ENCODE data around the gene MCM8.

The MCM8 gene

DNA sequence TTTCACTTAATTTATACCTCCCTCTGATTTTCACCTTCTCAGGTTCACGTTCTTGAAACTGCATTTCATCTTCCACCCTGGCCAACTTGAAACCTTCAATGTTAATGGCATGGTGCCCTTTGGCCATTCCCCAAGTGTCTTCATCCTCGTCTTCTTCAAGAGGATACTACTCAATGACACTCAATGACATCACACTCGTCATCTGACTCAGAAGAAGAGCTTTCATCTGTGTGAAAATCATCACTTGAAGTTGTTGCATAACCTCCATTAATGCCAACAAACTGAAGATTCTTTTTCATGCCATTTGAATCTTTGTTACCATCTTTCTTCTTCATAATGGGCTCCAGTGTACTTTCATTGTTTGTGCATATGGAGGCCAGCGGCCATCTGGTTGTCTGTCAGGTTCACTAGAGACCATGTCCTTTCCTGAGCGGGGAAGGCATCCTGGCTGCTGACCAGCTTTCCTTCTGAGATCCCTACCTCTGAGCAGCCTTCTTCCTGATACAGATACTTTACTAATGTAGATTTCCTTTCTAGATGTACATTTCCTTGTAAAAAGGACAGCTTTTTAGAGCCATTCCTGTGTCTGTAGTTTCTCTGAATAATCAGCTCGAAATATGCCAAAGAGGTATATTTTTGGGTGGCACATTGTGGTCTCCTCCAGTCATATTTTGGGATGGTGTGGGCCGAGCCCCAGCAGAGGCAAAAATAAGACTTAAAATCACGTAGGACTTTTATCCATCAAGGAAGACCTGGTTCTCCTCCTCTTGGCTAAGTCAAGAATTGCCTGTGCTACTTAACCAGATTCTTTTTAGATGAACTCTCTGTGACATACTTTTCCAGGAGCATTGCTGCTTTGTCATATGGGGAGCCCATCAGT is 21.4 kb upstream of the MCM8 start:
- Mint-ChIP-seq H3K27me3 (peaks cover under 1% of the 10 kb centered on the region), H3K36me3 (ENCODE audit: low read depth) (no peaks in the 10 kb centered on the region), H3K9me3 (no peaks in the 10 kb centered on the region), H3K4me3 (no peak overlapping the region), H3K27ac (no peak overlapping the region), H3K4me1 (ENCODE audit: low read depth) (peaks cover 4% of the 10 kb centered on the region)
- intact Hi-C loops (cut with micrococcal nuclease) = no loop called here

DNA sequence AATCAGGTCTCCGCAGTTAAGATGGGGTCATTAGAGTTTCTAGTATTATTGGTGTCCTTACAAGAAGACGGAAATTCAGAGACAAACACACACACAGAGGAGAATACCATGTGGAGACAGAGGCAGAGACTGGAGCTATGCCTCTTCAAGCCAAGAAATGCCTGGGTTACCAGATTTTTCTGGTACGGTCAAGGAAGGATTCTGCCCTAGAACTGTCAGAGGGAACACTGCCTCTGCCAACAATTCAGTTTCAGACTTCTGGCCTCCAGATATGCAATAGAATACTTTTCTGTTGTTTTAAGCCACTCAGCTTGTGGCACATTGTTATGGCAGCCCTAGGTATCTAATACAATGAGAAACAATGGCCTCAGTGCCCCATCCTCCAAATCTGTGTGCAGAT is 19.0 kb upstream of the MCM8 start:
- intact Hi-C loops (cut with micrococcal nuclease) = no loop called here
- Mint-ChIP-seq H3K36me3 (ENCODE audit: low read depth) (no peaks in the 10 kb centered on the region), H3K27ac (no peak overlapping the region), H3K4me1 (ENCODE audit: low read depth) (peaks cover 6% of the 10 kb centered on the region), H3K27me3 (no peaks in the 10 kb centered on the region), H3K4me3 (no peak overlapping the region), H3K9me3 (no peaks in the 10 kb centered on the region)

- no peak overlapping the region for H3K27ac Mint-ChIP-seq
- H3K27me3 Mint-ChIP-seq = no peaks in the 10 kb centered on the region
- intact Hi-C loops (cut with micrococcal nuclease) = no loop called here
Observed at GRCh38 chr20:5932796-5933195, 17.7 kb upstream of the MCM8 start.

GRCh38 chr20:5933802-5934436 is 16.5 kb upstream of the MCM8 start:
- H3K4me3 Mint-ChIP-seq = no peak overlapping the region
- H3K9me3 Mint-ChIP-seq = no peaks in the 10 kb centered on the region
- H3K27me3 Mint-ChIP-seq = no peaks in the 10 kb centered on the region
- H3K4me1 Mint-ChIP-seq (ENCODE audit: low read depth) = peaks cover 6% of the 10 kb centered on the region
- peaks cover 13% of the 10 kb centered on the region for H3K36me3 Mint-ChIP-seq (ENCODE audit: low read depth)
- intact Hi-C loops (cut with micrococcal nuclease) = no loop called here
- H3K27ac Mint-ChIP-seq = no peak overlapping the region

More at GRCh38 chr20:5932796-5933195, 17.7 kb upstream of the MCM8 start:
- no peak overlapping the region for H3K4me3 Mint-ChIP-seq
- H3K36me3 Mint-ChIP-seq (ENCODE audit: low read depth) = peaks cover 2% of the 10 kb centered on the region
- peaks cover 6% of the 10 kb centered on the region for H3K4me1 Mint-ChIP-seq (ENCODE audit: low read depth)
- no peaks in the 10 kb centered on the region for H3K9me3 Mint-ChIP-seq

DNA sequence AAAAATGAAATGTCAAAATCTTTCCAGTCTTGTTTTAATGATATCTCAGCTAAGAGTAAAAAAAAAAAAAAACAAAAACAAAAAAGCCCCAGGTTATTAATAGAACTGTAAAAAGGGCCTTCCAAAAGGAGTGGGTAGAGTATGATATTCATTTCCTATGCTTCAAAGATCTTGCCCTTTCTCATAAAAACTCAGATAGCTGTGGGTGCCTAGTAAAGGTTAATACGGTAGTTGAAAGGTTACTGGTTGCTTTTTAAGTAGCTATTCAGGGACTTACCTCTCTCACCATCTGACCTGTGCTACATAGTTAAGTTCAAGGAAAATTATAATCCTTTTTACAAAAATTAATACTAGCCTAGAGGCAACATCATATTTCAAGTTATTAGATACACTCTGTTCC is 15.1 kb upstream of the MCM8 start:
- no peaks in the 10 kb centered on the region for H3K27me3 Mint-ChIP-seq
- intact Hi-C loops (cut with micrococcal nuclease) = no loop called here

DNA sequence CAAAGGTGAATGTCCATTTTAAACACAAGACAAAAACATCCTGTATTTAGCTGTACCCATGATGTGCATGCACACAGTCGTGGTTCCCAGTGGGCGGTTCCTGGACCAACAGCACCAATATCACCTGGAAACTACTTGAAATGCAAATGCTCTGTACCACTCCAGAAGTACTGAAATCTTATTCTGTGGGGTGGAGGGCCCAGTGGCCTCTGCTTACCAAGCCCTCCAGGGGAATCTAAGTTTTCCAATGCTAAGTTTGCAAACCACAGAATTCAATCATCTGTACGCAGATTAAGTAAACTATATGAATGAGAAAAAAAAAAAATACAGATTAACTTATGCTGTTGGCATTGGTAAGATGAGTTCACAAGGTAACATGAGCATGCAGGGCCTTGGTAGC is 14.2 kb upstream of the MCM8 start:
- H3K4me1 Mint-ChIP-seq (ENCODE audit: low read depth) = peaks cover 6% of the 10 kb centered on the region

More for the DNA sequence above, 15.1 kb upstream of the MCM8 start:
- Mint-ChIP-seq H3K9me3 (no peaks in the 10 kb centered on the region), H3K36me3 (ENCODE audit: low read depth) (peaks cover 27% of the 10 kb centered on the region), H3K4me3 (no peak overlapping the region), H3K4me1 (ENCODE audit: low read depth) (peaks cover 6% of the 10 kb centered on the region), H3K27ac (no peak overlapping the region)

GRCh38 chr20:5938456-5939029 is 11.9 kb upstream of the MCM8 start:
- no peaks in the 10 kb centered on the region for H3K27me3 Mint-ChIP-seq
- H3K9me3 Mint-ChIP-seq = no peaks in the 10 kb centered on the region
- intact Hi-C loops (cut with micrococcal nuclease) = no loop called here
- H3K4me3 Mint-ChIP-seq = no peak overlapping the region
- peaks cover 6% of the 10 kb centered on the region for H3K4me1 Mint-ChIP-seq (ENCODE audit: low read depth)
- H3K36me3 Mint-ChIP-seq (ENCODE audit: low read depth) = peaks cover 59% of the 10 kb centered on the region
- no peak overlapping the region for H3K27ac Mint-ChIP-seq

More for the DNA sequence above, 14.2 kb upstream of the MCM8 start:
- Mint-ChIP-seq H3K27me3 (no peaks in the 10 kb centered on the region), H3K36me3 (ENCODE audit: low read depth) (peaks cover 36% of the 10 kb centered on the region), H3K4me3 (no peak overlapping the region), H3K9me3 (no peaks in the 10 kb centered on the region), H3K27ac (no peak overlapping the region)
- intact Hi-C loops (cut with micrococcal nuclease) = no loop called here

- peaks cover 45% of the 10 kb centered on the region for H3K4me1 Mint-ChIP-seq (ENCODE audit: low read depth)
- H3K9me3 Mint-ChIP-seq = no peaks in the 10 kb centered on the region
- H3K4me3 Mint-ChIP-seq = no peak overlapping the region
- peaks cover 88% of the 10 kb centered on the region for H3K36me3 Mint-ChIP-seq (ENCODE audit: low read depth)
- peak overlapping the region; percentile 96 for H3K27ac Mint-ChIP-seq
- intact Hi-C loops (cut with micrococcal nuclease) = loop anchor here (10.0 kb wide), 1 partner anchor 411 kb away; no protein-coding TSS in a partner anchor
- no peaks in the 10 kb centered on the region for H3K27me3 Mint-ChIP-seq
Observed at GRCh38 chr20:5945963-5946362, 4.5 kb upstream of the MCM8 start.

- Mint-ChIP-seq H3K9me3 (no peaks in the 10 kb centered on the region), H3K4me3 (peak overlapping the region; percentile 58), H3K27me3 (no peaks in the 10 kb centered on the region), H3K4me1 (ENCODE audit: low read depth) (peaks cover 50% of the 10 kb centered on the region), H3K27ac (peak overlapping the region; percentile 96), H3K36me3 (ENCODE audit: low read depth) (peaks cover 75% of the 10 kb centered on the region)
- intact Hi-C loops (cut with micrococcal nuclease) = loop anchor here (10.0 kb wide), 1 partner anchor 412 kb away; no protein-coding TSS in a partner anchor
Observed at GRCh38 chr20:5947276-5947675, 3.2 kb upstream of the MCM8 start.

GRCh38 chr20:5949943-5950270 is 545 bp upstream of the MCM8 start:
- Mint-ChIP-seq H3K27me3 (no peaks in the 10 kb centered on the region), H3K4me1 (ENCODE audit: low read depth) (peaks cover 47% of the 10 kb centered on the region), H3K4me3 (peak overlapping the region; percentile 93), H3K36me3 (ENCODE audit: low read depth) (peaks cover 50% of the 10 kb centered on the region), H3K9me3 (no peaks in the 10 kb centered on the region), H3K27ac (peak overlapping the region; percentile 88)
- intact Hi-C loops (cut with micrococcal nuclease) = loop anchor here (10.0 kb wide), 1 partner anchor 415 kb away; no protein-coding TSS in a partner anchor

- intact Hi-C loops (cut with micrococcal nuclease) = no loop called here
- H3K4me3 Mint-ChIP-seq = no peak overlapping the region
- H3K36me3 Mint-ChIP-seq (ENCODE audit: low read depth) = peaks cover 29% of the 10 kb centered on the region
- no peaks in the 10 kb centered on the region for H3K4me1 Mint-ChIP-seq (ENCODE audit: low read depth)
- no peaks in the 10 kb centered on the region for H3K27me3 Mint-ChIP-seq
- H3K27ac Mint-ChIP-seq = no peak overlapping the region
- H3K9me3 Mint-ChIP-seq = no peaks in the 10 kb centered on the region
Observed at GRCh38 chr20:5967469-5967868, 17.0 kb downstream of the MCM8 start.

DNA sequence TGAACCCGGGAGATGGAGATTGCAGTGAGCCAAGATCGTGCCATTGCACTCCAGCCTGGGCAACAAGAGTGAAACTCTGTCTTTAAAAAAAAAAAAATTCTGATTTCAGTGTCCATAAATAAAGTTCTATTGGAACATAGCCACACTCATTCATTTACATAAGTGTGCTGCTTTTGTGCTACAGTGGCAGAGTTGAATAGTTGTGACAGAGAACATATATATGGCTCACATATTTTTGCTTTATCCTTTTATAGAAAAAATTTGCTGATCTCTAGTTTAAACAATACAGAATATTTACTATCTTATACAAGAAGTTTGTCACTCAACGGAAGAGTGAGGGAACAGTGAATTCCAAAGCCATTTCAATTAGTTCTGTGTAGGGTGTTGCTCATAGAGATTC is 18.0 kb downstream of the MCM8 start:
- Mint-ChIP-seq H3K36me3 (ENCODE audit: low read depth) (peaks cover 29% of the 10 kb centered on the region), H3K4me1 (ENCODE audit: low read depth) (no peaks in the 10 kb centered on the region), H3K27ac (no peak overlapping the region), H3K4me3 (no peak overlapping the region), H3K9me3 (no peaks in the 10 kb centered on the region), H3K27me3 (no peaks in the 10 kb centered on the region)
- intact Hi-C loops (cut with micrococcal nuclease) = no loop called here

GRCh38 chr20:5969348-5969935 is 19.0 kb downstream of the MCM8 start:
- Mint-ChIP-seq H3K4me1 (ENCODE audit: low read depth) (no peaks in the 10 kb centered on the region), H3K27ac (no peak overlapping the region), H3K4me3 (no peak overlapping the region), H3K36me3 (ENCODE audit: low read depth) (peaks cover 28% of the 10 kb centered on the region), H3K27me3 (no peaks in the 10 kb centered on the region), H3K9me3 (no peaks in the 10 kb centered on the region)
- intact Hi-C loops (cut with micrococcal nuclease) = no loop called here

DNA sequence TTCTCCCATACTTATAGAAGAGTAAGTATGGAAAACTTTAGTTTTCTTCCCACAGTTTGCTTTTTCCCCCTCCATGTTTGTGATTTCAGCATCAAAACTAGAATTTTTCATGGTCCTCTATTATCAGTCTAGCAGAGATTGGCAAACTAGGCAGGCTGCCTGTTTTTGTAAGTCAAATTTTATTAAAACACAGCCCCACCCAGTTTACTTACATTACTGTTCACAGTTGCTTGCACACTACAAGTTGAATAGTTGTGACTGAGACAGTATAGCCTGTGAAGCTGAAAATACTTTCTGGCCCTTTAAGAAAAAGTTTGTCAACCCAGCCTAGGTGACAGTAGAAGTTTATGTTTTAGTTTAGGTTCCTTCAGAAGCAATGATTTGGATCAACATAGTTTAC is 19.5 kb downstream of the MCM8 start:
- no peak overlapping the region for H3K4me3 Mint-ChIP-seq
- H3K36me3 Mint-ChIP-seq (ENCODE audit: low read depth) = peaks cover 23% of the 10 kb centered on the region
- intact Hi-C loops (cut with micrococcal nuclease) = no loop called here
- no peaks in the 10 kb centered on the region for H3K4me1 Mint-ChIP-seq (ENCODE audit: low read depth)
- no peak overlapping the region for H3K27ac Mint-ChIP-seq
- H3K9me3 Mint-ChIP-seq = no peaks in the 10 kb centered on the region
- H3K27me3 Mint-ChIP-seq = no peaks in the 10 kb centered on the region
